ENCODE data around the gene GLRA1.
"Not testable (repeated sequence)": the region's sequence is repeated elsewhere in the genome, so short reads cannot be mapped to it uniquely, and the experiment has no call there.

GLRA1 gene

GRCh38 chr5:151909628-151910027 is 15.0 kb downstream of the GLRA1 start:
- no peak for TF ChIP-seq JUND (IDR thresholded peaks at IDR 0.05; ENCODE audit: low read depth)
- no peak for DNase-seq (ENCODE audit: low read depth in 1 of 2, low spot score in 1 of 2)
- in situ Hi-C loops (cut with HindIII; ENCODE audit: low pct_unique_long_range_greater_than_20kb, low sequenced_read_pairs), result no loop called here

GRCh38 chr5:151906246-151906645 is 18.4 kb downstream of the GLRA1 start:
- no peak for TF ChIP-seq JUND (IDR thresholded peaks at IDR 0.05; ENCODE audit: low read depth)
- in situ Hi-C loops (cut with HindIII; ENCODE audit: low pct_unique_long_range_greater_than_20kb, low sequenced_read_pairs), result no loop called here
- no peak for DNase-seq (ENCODE audit: low read depth in 1 of 2, low spot score in 1 of 2)

GRCh38 chr5:151905557-151905961 is 19.1 kb downstream of the GLRA1 start:
- DNase-seq (ENCODE audit: low read depth in 1 of 2, low spot score in 1 of 2), result no peak
- TF ChIP-seq JUND (IDR thresholded peaks at IDR 0.05; ENCODE audit: low read depth), result no peak
- in situ Hi-C loops (cut with HindIII; ENCODE audit: low pct_unique_long_range_greater_than_20kb, low sequenced_read_pairs), result no loop called here

- no peak for DNase-seq (ENCODE audit: low read depth in 1 of 2, low spot score in 1 of 2)
- no peak for TF ChIP-seq JUND (IDR thresholded peaks at IDR 0.05; ENCODE audit: low read depth)
- in situ Hi-C loops (cut with HindIII; ENCODE audit: low pct_unique_long_range_greater_than_20kb, low sequenced_read_pairs), result no loop called here
Measured at GRCh38 chr5:151904909-151905308, 19.7 kb downstream of the GLRA1 start.

- in situ Hi-C loops (cut with HindIII; ENCODE audit: low pct_unique_long_range_greater_than_20kb, low sequenced_read_pairs), result no loop called here
- no peak for DNase-seq (ENCODE audit: low read depth in 1 of 2, low spot score in 1 of 2)
- TF ChIP-seq JUND (IDR thresholded peaks at IDR 0.05; ENCODE audit: low read depth), result no peak
Measured at GRCh38 chr5:151904127-151904526, 20.5 kb downstream of the GLRA1 start.

GRCh38 chr5:151903243-151903653 is 21.4 kb downstream of the GLRA1 start:
- DNase-seq (ENCODE audit: low read depth in 1 of 2, low spot score in 1 of 2), result no peak
- in situ Hi-C loops (cut with HindIII; ENCODE audit: low pct_unique_long_range_greater_than_20kb, low sequenced_read_pairs), result no loop called here
- no peak for TF ChIP-seq JUND (IDR thresholded peaks at IDR 0.05; ENCODE audit: low read depth)

GRCh38 chr5:151902215-151902614 is 22.4 kb downstream of the GLRA1 start:
- DNase-seq (ENCODE audit: low read depth in 1 of 2, low spot score in 1 of 2), result no peak
- in situ Hi-C loops (cut with HindIII; ENCODE audit: low pct_unique_long_range_greater_than_20kb, low sequenced_read_pairs), result no loop called here
- TF ChIP-seq JUND (IDR thresholded peaks at IDR 0.05; ENCODE audit: low read depth), result no peak

- no peak for TF ChIP-seq JUND (IDR thresholded peaks at IDR 0.05; ENCODE audit: low read depth)
- in situ Hi-C loops (cut with HindIII; ENCODE audit: low pct_unique_long_range_greater_than_20kb, low sequenced_read_pairs), result no loop called here
- no peak for DNase-seq (ENCODE audit: low read depth in 1 of 2, low spot score in 1 of 2)
Measured at GRCh38 chr5:151901611-151902010, 23.0 kb downstream of the GLRA1 start.

GRCh38 chr5:151900891-151901290 is 23.8 kb downstream of the GLRA1 start:
- in situ Hi-C loops (cut with HindIII; ENCODE audit: low pct_unique_long_range_greater_than_20kb, low sequenced_read_pairs), result no loop called here
- TF ChIP-seq JUND (IDR thresholded peaks at IDR 0.05; ENCODE audit: low read depth), result no peak
- no peak for DNase-seq (ENCODE audit: low read depth in 1 of 2, low spot score in 1 of 2)

- no peak for DNase-seq (ENCODE audit: low read depth in 1 of 2, low spot score in 1 of 2)
- in situ Hi-C loops (cut with HindIII; ENCODE audit: low pct_unique_long_range_greater_than_20kb, low sequenced_read_pairs), result no loop called here
- no peak for TF ChIP-seq JUND (IDR thresholded peaks at IDR 0.05; ENCODE audit: low read depth)
Measured at GRCh38 chr5:151899399-151899798, 25.3 kb downstream of the GLRA1 start.

GRCh38 chr5:151897896-151898295 is 26.8 kb downstream of the GLRA1 start:
- TF ChIP-seq JUND (IDR thresholded peaks at IDR 0.05; ENCODE audit: low read depth), result no peak
- DNase-seq (ENCODE audit: low read depth in 1 of 2, low spot score in 1 of 2), result no peak
- in situ Hi-C loops (cut with HindIII; ENCODE audit: low pct_unique_long_range_greater_than_20kb, low sequenced_read_pairs), result no loop called here

- TF ChIP-seq JUND (IDR thresholded peaks at IDR 0.05; ENCODE audit: low read depth), result no peak
- no peak for DNase-seq (ENCODE audit: low read depth in 1 of 2, low spot score in 1 of 2)
- in situ Hi-C loops (cut with HindIII; ENCODE audit: low pct_unique_long_range_greater_than_20kb, low sequenced_read_pairs), result no loop called here
Measured at GRCh38 chr5:151897020-151897552, 27.6 kb downstream of the GLRA1 start.

- no peak for TF ChIP-seq JUND (IDR thresholded peaks at IDR 0.05; ENCODE audit: low read depth)
- no peak for DNase-seq (ENCODE audit: low read depth in 1 of 2, low spot score in 1 of 2)
- in situ Hi-C loops (cut with HindIII; ENCODE audit: low pct_unique_long_range_greater_than_20kb, low sequenced_read_pairs), result no loop called here
Measured at GRCh38 chr5:151896031-151896691, 28.5 kb downstream of the GLRA1 start.

- TF ChIP-seq JUND (IDR thresholded peaks at IDR 0.05; ENCODE audit: low read depth), result no peak
- in situ Hi-C loops (cut with HindIII; ENCODE audit: low pct_unique_long_range_greater_than_20kb, low sequenced_read_pairs), result no loop called here
Measured at GRCh38 chr5:151895660-151896030, 29.0 kb downstream of the GLRA1 start.

GRCh38 chr5:151893485-151893884 is 31.2 kb downstream of the GLRA1 start:
- DNase-seq (ENCODE audit: low read depth in 1 of 2, low spot score in 1 of 2); in situ Hi-C loops (cut with HindIII; ENCODE audit: low pct_unique_long_range_greater_than_20kb, low sequenced_read_pairs): not testable (repeated sequence)

More at GRCh38 chr5:151895660-151896030, 29.0 kb downstream of the GLRA1 start:
- DNase-seq (ENCODE audit: low read depth in 1 of 2, low spot score in 1 of 2), result no peak

All from T47D (cell line).